GM12892 (cell line): Measurements from ENCODE around the gene TRAF3IP3.

Source experiments
- DNase-seq: peaks from one replicate; pipeline ENCODE4 v3.0.0; 2011; ENCODE audit not compliant: insufficient read length
- FAIRE-seq: peaks from 2 replicates; lab custom pipeline; 2011; peaks lifted over from hg19 to GRCh38; lab: Jason Lieb, UNC
- POLR2A ChIP-seq: IDR thresholded peaks from 2 replicates; pipeline ENCODE4 v1.6.1; 2011; ENCODE audit warnings: low read depth, low read length, control low read depth
- POLR2AphosphoS5 ChIP-seq: IDR thresholded peaks from 2 replicates; pipeline ENCODE4 v1.6.1; 2011; ENCODE audit warnings: low read depth, low read length, control low read depth
- TAF1 ChIP-seq: IDR thresholded peaks from 2 replicates; pipeline ENCODE4 v1.6.1; 2011; ENCODE audit warnings: low read depth, mild to moderate bottlenecking, control low read depth, low read length, borderline replicate concordance

Gene TRAF3IP3

GRCh38 chr1:209758400-209758799 is 2.5 kb downstream of the TRAF3IP3 start:
- TF ChIP-seq POLR2A (no peak), POLR2AphosphoS5 (no peak), TAF1 (no peak)
- no peak for DNase-seq
- FAIRE-seq, result no peak

DNA sequence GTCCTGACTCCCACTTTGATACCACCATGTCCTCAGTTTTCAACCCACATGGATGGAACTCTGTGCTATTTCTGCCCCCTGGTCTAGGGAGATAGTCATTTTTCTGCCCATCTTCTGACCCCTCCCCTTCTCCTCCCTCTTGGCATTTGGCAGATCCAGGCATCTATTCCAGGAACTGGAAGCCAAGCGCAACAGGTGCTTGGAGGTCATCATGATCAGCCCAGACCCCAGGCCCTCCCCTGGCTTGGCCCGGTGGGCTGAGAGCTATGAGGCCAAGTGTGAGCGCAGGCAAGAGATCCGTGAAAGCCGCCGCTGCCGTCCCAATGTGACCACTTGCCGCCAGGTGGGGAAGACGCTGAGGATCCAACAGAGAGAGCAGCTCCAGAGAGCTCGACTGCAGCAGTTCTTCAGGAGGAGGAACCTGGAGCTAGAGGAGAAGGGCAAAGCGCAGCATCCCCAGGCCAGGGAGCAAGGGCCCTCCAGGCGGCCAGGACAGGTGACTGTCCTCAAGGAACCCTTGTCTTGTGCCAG is 4.0 kb downstream of the TRAF3IP3 start:
- TF ChIP-seq POLR2A (no peak), POLR2AphosphoS5 (no peak), TAF1 (no peak)
- DNase-seq (no peak), FAIRE-seq (no peak)

GRCh38 chr1:209761011-209761635 is 5.3 kb downstream of the TRAF3IP3 start:
- FAIRE-seq (no peak), DNase-seq (no peak)
- TF ChIP-seq POLR2AphosphoS5 (no peak), TAF1 (no peak), POLR2A (no peak)

DNA sequence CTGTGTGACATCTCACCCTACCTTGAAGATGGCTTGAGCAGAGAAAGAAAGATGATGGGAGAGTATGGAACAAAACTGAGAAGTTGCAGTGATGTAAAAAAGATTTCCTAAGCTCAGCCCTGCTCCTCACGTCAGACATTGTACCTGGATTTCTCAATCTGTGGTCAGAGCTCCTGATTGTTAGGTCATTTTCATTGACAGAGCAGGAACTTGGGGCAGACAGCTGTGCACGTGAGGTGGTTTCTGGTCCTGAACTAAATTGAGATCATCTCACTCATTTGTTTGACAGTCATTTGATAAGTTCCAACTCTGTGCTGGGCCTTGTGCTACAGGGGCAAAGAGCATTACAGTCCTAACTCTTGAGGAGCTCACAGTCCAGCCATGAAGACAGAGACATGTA is 10.2 kb downstream of the TRAF3IP3 start:
- DNase-seq (no peak), FAIRE-seq (peak; percentile 36)
- TF ChIP-seq TAF1 (no peak), POLR2A (no peak), POLR2AphosphoS5 (no peak)

DNA sequence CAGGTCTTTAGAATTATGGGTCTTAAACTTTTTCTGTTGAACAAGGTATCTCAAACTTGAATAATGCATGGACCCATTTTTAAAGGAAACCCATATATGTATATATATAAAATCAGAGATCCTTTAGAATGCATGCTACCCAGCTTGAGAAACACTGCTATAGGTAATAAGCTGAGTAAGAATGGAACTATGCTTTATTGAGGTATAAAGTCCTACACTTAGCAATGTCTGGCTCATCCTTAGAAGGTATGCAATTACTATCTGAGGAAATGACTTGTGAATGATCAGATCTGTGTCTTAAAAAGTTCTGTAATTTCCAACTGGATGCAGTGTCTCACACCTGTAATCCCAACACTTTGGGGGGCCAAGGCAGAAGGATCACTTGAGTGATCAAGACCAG is 11.2 kb downstream of the TRAF3IP3 start:
- DNase-seq (no peak), FAIRE-seq (peak; percentile 60)
- no peak for TF ChIP-seq POLR2A
- TF ChIP-seq TAF1, result no peak
- no peak for TF ChIP-seq POLR2AphosphoS5

DNA sequence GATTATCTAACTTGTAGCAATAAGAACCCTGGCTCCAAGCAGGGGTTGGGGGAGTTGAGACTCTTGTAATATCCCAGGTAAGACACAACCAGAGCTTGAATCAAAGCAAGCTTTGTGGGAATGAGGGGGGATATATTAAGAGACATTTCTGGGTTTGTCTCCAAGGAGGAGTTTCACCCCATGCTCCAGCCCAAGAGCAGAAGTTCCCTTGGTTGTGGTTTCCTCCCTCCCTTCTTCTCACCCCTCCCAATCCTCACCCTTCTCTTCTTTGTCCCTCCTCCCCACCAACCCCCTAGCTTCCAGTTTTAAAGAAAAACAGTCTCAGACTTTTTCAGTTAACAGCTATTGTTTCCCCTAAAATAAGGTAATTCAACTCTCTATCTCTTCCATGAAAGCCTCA is 11.9 kb downstream of the TRAF3IP3 start:
- DNase-seq (no peak), FAIRE-seq (peak; percentile 53)
- TF ChIP-seq POLR2AphosphoS5 (no peak), POLR2A (no peak), TAF1 (no peak)

- DNase-seq, result peak; percentile 54
- FAIRE-seq, result peak; percentile 98
Measured at GRCh38 chr1:209768354-209768774, 12.5 kb downstream of the TRAF3IP3 start.

DNA sequence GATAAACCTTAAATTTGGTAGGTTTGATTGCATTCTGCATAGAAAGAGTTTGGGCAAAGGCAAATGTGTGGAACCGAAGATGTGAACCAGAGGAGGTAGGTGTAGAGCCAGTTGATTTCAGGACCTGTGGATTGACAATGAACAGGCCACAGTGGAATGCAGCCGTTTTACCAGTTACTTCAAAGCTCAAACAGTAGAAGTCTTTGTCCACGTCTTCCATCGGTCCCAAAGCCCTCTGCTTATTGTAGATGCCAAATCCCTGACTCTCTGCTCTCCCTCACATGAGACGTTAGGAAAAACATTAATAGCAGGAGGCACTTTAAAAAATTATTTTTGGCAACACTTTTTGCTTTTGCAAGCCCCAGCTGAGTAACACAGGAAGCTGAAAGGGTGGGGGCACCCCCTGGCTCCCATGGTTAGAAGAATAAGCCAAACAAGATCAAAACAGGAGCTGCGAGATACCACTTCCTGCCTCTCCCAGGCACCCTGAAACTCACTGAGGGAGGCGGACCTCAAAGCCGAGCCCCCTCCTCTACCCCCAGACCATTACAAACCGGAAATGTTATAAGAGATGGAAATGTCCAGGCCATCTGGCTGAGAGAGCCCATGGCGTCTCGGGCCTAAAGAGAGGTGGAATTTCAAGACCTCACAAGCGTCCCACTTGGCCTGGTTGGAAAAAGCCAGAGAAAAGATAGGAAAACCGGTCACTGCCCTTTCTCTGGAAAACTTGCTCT is 13.5 kb downstream of the TRAF3IP3 start:
- FAIRE-seq (peak; percentile 92), DNase-seq (peak; percentile 62)
- no peak; the same call in 1 of the 2 replicates for TF ChIP-seq POLR2A
- no peak for TF ChIP-seq TAF1

More at GRCh38 chr1:209768354-209768774, 12.5 kb downstream of the TRAF3IP3 start:
- 0 out of 2 replicates have a peak, but pooled peaks have one; percentile 50 for TF ChIP-seq TAF1
- TF ChIP-seq POLR2A, result peak; percentile 88
- peak; percentile 88 for TF ChIP-seq POLR2AphosphoS5

DNA sequence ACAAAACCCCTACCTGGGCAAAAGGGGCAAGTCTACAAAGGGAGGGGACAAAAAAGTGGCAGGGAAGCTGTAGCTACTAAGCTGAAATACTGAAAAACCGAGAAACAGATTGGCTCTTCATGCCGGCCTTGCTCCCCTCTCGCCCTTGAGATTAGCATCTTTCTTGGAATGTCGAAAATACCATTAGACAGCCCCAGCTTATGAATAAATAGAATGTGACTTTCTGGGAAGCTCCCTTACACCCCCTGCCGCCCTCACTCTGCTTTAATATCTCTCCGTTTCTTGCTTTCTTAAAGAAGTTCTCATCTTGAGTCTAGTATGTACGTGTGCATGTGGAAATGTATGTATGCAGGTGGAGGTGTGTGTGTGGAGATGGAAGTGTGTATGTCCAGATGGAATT is 14.1 kb downstream of the TRAF3IP3 start:
- peak; percentile 76 for FAIRE-seq
- TF ChIP-seq TAF1, result no peak
- TF ChIP-seq POLR2AphosphoS5, result 0 out of 2 replicates have a peak, but pooled peaks have one; percentile 29
- no peak; the same call in none of the 2 replicates for TF ChIP-seq POLR2A
- no peak for DNase-seq

GRCh38 chr1:209770636-209771415 is 15.0 kb downstream of the TRAF3IP3 start:
- FAIRE-seq (no peak), DNase-seq (no peak)
- TF ChIP-seq POLR2AphosphoS5 (no peak), TAF1 (no peak)

GRCh38 chr1:209772126-209772525 is 16.3 kb downstream of the TRAF3IP3 start:
- DNase-seq, result no peak
- FAIRE-seq, result no peak
- TF ChIP-seq POLR2AphosphoS5, result no peak
- TF ChIP-seq POLR2A, result no peak
